ENCODE data around the gene TP63. TPM values are rescaled to one million over a fixed set of nuclear protein-coding genes. Genes with fewer than 3 reads are reported as not detected.
A peak's percentile ranks its signal among the peaks of the same experiment; 100 is the strongest.

TP63 gene
- total and polyA plus RNA-seq, 9 donors = 7.0 to 26.5 (median 14.8) TPM

GRCh38 chr3:189902230-189903186 is 271.3 kb downstream of the TP63 start:
- H3K4me3 ChIP-seq (ENCODE audit: low read length) = no peak overlapping the region
- WGBS (ENCODE audit: insufficient coverage) = 90% methylated on average over 2 of the region's 2 CpGs
- peak; percentile 7 for DNase-seq
- H3K27ac ChIP-seq (ENCODE audit: low read length) = no peak overlapping the region
- H3K27me3 ChIP-seq (ENCODE audit: control insufficient read depth, insufficient read depth, low read length) = no peaks in the 10 kb centered on the region
- no peaks in the 10 kb centered on the region for H3K4me1 ChIP-seq (ENCODE audit: control insufficient read depth, insufficient read depth, low read length)
- no peaks in the 10 kb centered on the region for H3K9me3 ChIP-seq (replicated peaks; ENCODE audit: control insufficient read depth, low read depth, low read length)
- no peaks in the 10 kb centered on the region for H3K36me3 ChIP-seq (ENCODE audit: control insufficient read depth, insufficient read depth, low read length)

GRCh38 chr3:189903562-189904250 is 272.5 kb downstream of the TP63 start:
- H3K36me3 ChIP-seq (ENCODE audit: control insufficient read depth, insufficient read depth, low read length) = no peaks in the 10 kb centered on the region
- H3K9me3 ChIP-seq (replicated peaks; ENCODE audit: control insufficient read depth, low read depth, low read length) = no peaks in the 10 kb centered on the region
- DNase-seq = no peak
- no peaks in the 10 kb centered on the region for H3K4me1 ChIP-seq (ENCODE audit: control insufficient read depth, insufficient read depth, low read length)
- no peaks in the 10 kb centered on the region for H3K27me3 ChIP-seq (ENCODE audit: control insufficient read depth, insufficient read depth, low read length)
- H3K27ac ChIP-seq (ENCODE audit: low read length) = no peak overlapping the region
- H3K4me3 ChIP-seq (ENCODE audit: low read length) = no peak overlapping the region
- WGBS (ENCODE audit: insufficient coverage) = 91% methylated on average over 3 of the region's 6 CpGs

- Histone ChIP-seq H3K4me3 (ENCODE audit: low read length) (no peak overlapping the region), H3K4me1 (ENCODE audit: control insufficient read depth, insufficient read depth, low read length) (no peaks in the 10 kb centered on the region), H3K27me3 (ENCODE audit: control insufficient read depth, insufficient read depth, low read length) (no peaks in the 10 kb centered on the region), H3K9me3 (replicated peaks; ENCODE audit: control insufficient read depth, low read depth, low read length) (no peaks in the 10 kb centered on the region), H3K27ac (ENCODE audit: low read length) (no peak overlapping the region), H3K36me3 (ENCODE audit: control insufficient read depth, insufficient read depth, low read length) (no peaks in the 10 kb centered on the region)
- DNase-seq = no peak
- 71% methylated on average over 2 of the region's 6 CpGs for WGBS (ENCODE audit: insufficient coverage)
Measured at GRCh38 chr3:189907803-189908202, 276.6 kb downstream of the TP63 start.

GRCh38 chr3:189908646-189909045 is 277.5 kb downstream of the TP63 start:
- no peak overlapping the region for H3K4me3 ChIP-seq (ENCODE audit: low read length)
- no peak overlapping the region for H3K27ac ChIP-seq (ENCODE audit: low read length)
- no peak for DNase-seq
- H3K4me1 ChIP-seq (ENCODE audit: control insufficient read depth, insufficient read depth, low read length) = no peaks in the 10 kb centered on the region
- no peaks in the 10 kb centered on the region for H3K36me3 ChIP-seq (ENCODE audit: control insufficient read depth, insufficient read depth, low read length)
- no peaks in the 10 kb centered on the region for H3K27me3 ChIP-seq (ENCODE audit: control insufficient read depth, insufficient read depth, low read length)
- no peaks in the 10 kb centered on the region for H3K9me3 ChIP-seq (replicated peaks; ENCODE audit: control insufficient read depth, low read depth, low read length)

- DNase-seq = no peak
- Histone ChIP-seq H3K4me1 (ENCODE audit: control insufficient read depth, insufficient read depth, low read length) (no peaks in the 10 kb centered on the region), H3K27ac (ENCODE audit: low read length) (no peak overlapping the region), H3K27me3 (ENCODE audit: control insufficient read depth, insufficient read depth, low read length) (no peaks in the 10 kb centered on the region), H3K4me3 (ENCODE audit: low read length) (no peak overlapping the region), H3K36me3 (ENCODE audit: control insufficient read depth, insufficient read depth, low read length) (no peaks in the 10 kb centered on the region), H3K9me3 (replicated peaks; ENCODE audit: control insufficient read depth, low read depth, low read length) (no peaks in the 10 kb centered on the region)
- 100% methylated on average over 1 of the region's 3 CpGs for WGBS (ENCODE audit: insufficient coverage)
Measured at GRCh38 chr3:189909139-189909538, 277.9 kb downstream of the TP63 start.

- DNase-seq = no peak
- H3K36me3 ChIP-seq (ENCODE audit: control insufficient read depth, insufficient read depth, low read length) = no peaks in the 10 kb centered on the region
- H3K4me1 ChIP-seq (ENCODE audit: control insufficient read depth, insufficient read depth, low read length) = no peaks in the 10 kb centered on the region
- H3K9me3 ChIP-seq (replicated peaks; ENCODE audit: control insufficient read depth, low read depth, low read length) = no peaks in the 10 kb centered on the region
- H3K4me3 ChIP-seq (ENCODE audit: low read length) = no peak overlapping the region
- WGBS (ENCODE audit: insufficient coverage) = no CpG with 5 or more reads among the region's 2 CpGs
- no peak overlapping the region for H3K27ac ChIP-seq (ENCODE audit: low read length)
- no peaks in the 10 kb centered on the region for H3K27me3 ChIP-seq (ENCODE audit: control insufficient read depth, insufficient read depth, low read length)
Measured at GRCh38 chr3:189909573-189909972, 278.4 kb downstream of the TP63 start.

- Histone ChIP-seq H3K36me3 (ENCODE audit: control insufficient read depth, insufficient read depth, low read length) (no peaks in the 10 kb centered on the region), H3K4me3 (ENCODE audit: low read length) (no peak overlapping the region), H3K27ac (ENCODE audit: low read length) (no peak overlapping the region), H3K4me1 (ENCODE audit: control insufficient read depth, insufficient read depth, low read length) (no peaks in the 10 kb centered on the region), H3K27me3 (ENCODE audit: control insufficient read depth, insufficient read depth, low read length) (no peaks in the 10 kb centered on the region), H3K9me3 (replicated peaks; ENCODE audit: control insufficient read depth, low read depth, low read length) (no peaks in the 10 kb centered on the region)
- WGBS (ENCODE audit: insufficient coverage) = 33% methylated on average over 1 of the region's 1 CpG
- DNase-seq = no peak
Measured at GRCh38 chr3:189911001-189911400, 279.8 kb downstream of the TP63 start.

GRCh38 chr3:189914799-189915198 is 283.6 kb downstream of the TP63 start:
- no CpG with 5 or more reads among the region's 3 CpGs for WGBS (ENCODE audit: insufficient coverage)
- Histone ChIP-seq H3K36me3 (ENCODE audit: control insufficient read depth, insufficient read depth, low read length) (no peaks in the 10 kb centered on the region), H3K27me3 (ENCODE audit: control insufficient read depth, insufficient read depth, low read length) (no peaks in the 10 kb centered on the region), H3K9me3 (replicated peaks; ENCODE audit: control insufficient read depth, low read depth, low read length) (no peaks in the 10 kb centered on the region), H3K4me3 (ENCODE audit: low read length) (no peak overlapping the region), H3K4me1 (ENCODE audit: control insufficient read depth, insufficient read depth, low read length) (no peaks in the 10 kb centered on the region), H3K27ac (ENCODE audit: low read length) (no peak overlapping the region)
- no peak for DNase-seq

GRCh38 chr3:189921770-189922169 is 290.6 kb downstream of the TP63 start:
- no peak for DNase-seq
- no peaks in the 10 kb centered on the region for H3K9me3 ChIP-seq (replicated peaks; ENCODE audit: control insufficient read depth, low read depth, low read length)
- H3K36me3 ChIP-seq (ENCODE audit: control insufficient read depth, insufficient read depth, low read length) = no peaks in the 10 kb centered on the region
- H3K27ac ChIP-seq (ENCODE audit: low read length) = no peak overlapping the region
- H3K4me1 ChIP-seq (ENCODE audit: control insufficient read depth, insufficient read depth, low read length) = no peaks in the 10 kb centered on the region
- H3K27me3 ChIP-seq (ENCODE audit: control insufficient read depth, insufficient read depth, low read length) = no peaks in the 10 kb centered on the region
- H3K4me3 ChIP-seq (ENCODE audit: low read length) = no peak overlapping the region

- no peak overlapping the region for H3K27ac ChIP-seq (ENCODE audit: low read length)
- H3K4me1 ChIP-seq (ENCODE audit: control insufficient read depth, insufficient read depth, low read length) = no peaks in the 10 kb centered on the region
- H3K4me3 ChIP-seq (ENCODE audit: low read length) = no peak overlapping the region
- 78% methylated on average over 4 of the region's 6 CpGs for WGBS (ENCODE audit: insufficient coverage)
- no peaks in the 10 kb centered on the region for H3K9me3 ChIP-seq (replicated peaks; ENCODE audit: control insufficient read depth, low read depth, low read length)
- no peaks in the 10 kb centered on the region for H3K36me3 ChIP-seq (ENCODE audit: control insufficient read depth, insufficient read depth, low read length)
- no peaks in the 10 kb centered on the region for H3K27me3 ChIP-seq (ENCODE audit: control insufficient read depth, insufficient read depth, low read length)
- DNase-seq = no peak
Measured at GRCh38 chr3:189927975-189928895, 297.0 kb downstream of the TP63 start.

Measured in muscle of leg (tissue), 11 donors.